H54 (cell line): ENCODE measurements around the gene CACNA1E.

Experiments
- DNase-seq: peaks from one replicate; pipeline ENCODE4 v3.0.0; 2011; ENCODE audit warnings: low spot score, mixed read lengths; ENCODE audit not compliant: insufficient read length
- FAIRE-seq: peaks from 3 replicates; lab custom pipeline; 2011; peaks lifted over from hg19 to GRCh38; lab: Jason Lieb, UNC
- POLR2A ChIP-seq: IDR thresholded peaks from 2 replicates; pipeline ENCODE4 v1.6.1; 2011; ENCODE audit warnings: low read depth, mild to moderate bottlenecking, low read length

CACNA1E gene

GRCh38 chr1:181789395-181789794 is 306.1 kb downstream of the CACNA1E start:
- no peak for TF ChIP-seq POLR2A
- FAIRE-seq (no peak), DNase-seq (no peak)

DNA sequence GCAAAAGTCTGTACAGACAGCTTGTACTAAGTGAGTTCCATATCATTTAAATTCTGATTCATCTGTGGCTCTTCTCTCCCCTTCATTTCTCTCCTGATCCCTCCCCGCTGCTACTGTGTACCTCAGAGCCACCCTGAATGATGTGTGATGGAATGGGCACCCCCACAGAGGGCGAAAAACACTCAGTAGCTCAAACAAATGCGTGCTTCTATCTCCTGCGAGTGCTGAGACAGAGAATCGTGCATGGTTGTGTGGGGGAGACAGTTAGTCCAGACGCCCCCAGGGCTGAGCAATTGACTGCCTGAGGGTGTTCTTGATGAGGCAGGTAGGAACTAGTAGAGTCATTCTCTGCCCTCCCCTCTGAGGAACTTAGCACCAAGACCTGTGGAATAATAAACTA is 308.4 kb downstream of the CACNA1E start:
- no peak for TF ChIP-seq POLR2A
- no peak for FAIRE-seq
- DNase-seq: no peak

DNA sequence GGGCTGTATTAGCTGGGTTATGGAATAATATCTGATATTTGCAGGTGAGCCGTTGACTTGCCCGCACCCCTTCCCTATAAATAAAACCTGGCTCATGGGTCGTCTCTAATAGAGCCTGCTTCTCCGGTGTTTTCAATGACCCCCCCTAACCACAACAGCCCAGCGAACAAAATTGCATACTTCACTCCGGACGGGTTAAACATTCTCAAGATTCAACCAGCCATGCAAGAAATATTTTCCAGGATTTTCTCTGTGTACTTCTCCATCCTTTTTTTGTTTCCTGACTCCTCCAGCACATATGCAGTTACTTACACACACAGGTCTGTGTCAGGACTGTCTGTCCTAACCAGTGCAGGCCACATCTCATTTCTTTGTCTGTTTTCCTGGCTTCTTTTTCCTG is 310.5 kb downstream of the CACNA1E start:
- TF ChIP-seq POLR2A: no peak
- no peak for FAIRE-seq
- DNase-seq: no peak

- FAIRE-seq (no peak), DNase-seq (no peak)
- no peak for TF ChIP-seq POLR2A
Measured at GRCh38 chr1:181794332-181794731, 311.0 kb downstream of the CACNA1E start.

DNA sequence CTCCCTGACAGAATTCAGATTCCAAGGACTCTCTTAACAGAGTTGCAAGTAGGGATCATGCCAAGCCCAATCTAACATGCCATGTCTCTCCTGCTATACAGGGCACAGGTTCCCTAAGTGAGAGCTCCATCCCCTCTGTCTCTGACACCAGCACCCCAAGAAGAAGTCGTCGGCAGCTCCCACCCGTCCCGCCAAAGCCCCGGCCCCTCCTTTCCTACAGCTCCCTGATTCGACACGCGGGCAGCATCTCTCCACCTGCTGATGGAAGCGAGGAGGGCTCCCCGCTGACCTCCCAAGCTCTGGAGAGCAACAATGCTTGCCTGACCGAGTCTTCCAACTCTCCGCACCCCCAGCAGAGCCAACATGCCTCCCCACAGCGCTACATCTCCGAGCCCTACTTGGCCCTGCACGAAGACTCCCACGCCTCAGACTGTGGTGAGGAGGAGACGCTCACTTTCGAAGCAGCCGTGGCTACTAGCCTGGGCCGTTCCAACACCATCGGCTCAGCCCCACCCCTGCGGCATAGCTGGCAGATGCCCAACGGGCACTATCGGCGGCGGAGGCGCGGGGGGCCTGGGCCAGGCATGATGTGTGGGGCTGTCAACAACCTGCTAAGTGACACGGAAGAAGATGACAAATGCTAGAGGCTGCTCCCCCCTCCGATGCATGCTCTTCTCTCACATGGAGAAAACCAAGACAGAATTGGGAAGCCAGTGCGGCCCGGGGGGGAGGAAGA is 315.0 kb downstream of the CACNA1E start:
- FAIRE-seq (no peak), DNase-seq (no peak)
- TF ChIP-seq POLR2A: no peak

DNA sequence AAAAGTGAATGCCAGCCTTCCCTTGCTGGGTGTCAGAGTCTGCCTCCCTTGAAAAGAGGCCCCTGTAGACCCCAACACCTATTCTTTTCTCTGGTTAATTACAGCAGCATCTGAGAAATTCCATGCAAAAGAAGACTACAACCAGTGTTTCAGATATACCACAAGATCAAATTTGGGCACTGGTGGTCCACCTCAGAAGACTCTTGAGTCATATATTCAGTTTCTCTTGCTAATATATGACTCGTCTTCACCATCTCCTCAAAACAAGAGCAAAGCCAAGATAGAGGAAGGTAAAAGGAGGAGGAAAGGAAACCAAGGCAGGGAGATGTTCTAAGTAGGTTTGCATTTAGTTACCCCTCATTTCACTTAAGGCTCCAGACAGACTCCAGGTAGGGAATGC is 318.3 kb downstream of the CACNA1E start:
- FAIRE-seq: no peak
- no peak for TF ChIP-seq POLR2A

GRCh38 chr1:181802466-181802865 is 319.1 kb downstream of the CACNA1E start:
- DNase-seq (no peak), FAIRE-seq (no peak)
- no peak for TF ChIP-seq POLR2A

More for the DNA sequence above, 318.3 kb downstream of the CACNA1E start:
- no peak for DNase-seq

DNA sequence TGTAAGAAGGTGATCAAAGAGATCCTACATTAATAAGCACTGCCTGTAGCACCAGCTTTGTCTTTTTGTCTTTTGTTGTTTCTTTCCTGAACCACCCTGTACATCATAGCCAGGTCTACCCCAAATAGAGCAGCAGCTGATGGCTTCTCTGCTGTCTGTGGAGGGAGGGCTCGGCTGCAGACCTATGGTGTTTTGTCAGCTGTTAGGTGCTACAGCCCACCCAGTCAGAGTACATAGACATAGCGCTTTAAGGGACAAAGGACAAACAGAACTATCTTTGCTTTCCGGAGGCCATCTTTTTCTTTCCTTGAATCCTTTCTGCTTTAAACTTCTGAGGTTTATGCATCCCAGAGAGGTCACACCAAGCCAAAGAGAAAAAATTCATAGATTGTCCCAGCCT is 320.1 kb downstream of the CACNA1E start:
- TF ChIP-seq POLR2A: no peak
- no peak for DNase-seq
- no peak for FAIRE-seq

GRCh38 chr1:181804989-181805388 is 321.7 kb downstream of the CACNA1E start:
- DNase-seq: no peak
- FAIRE-seq: no peak
- TF ChIP-seq POLR2A: no peak

- DNase-seq (no peak), FAIRE-seq (no peak)
- TF ChIP-seq POLR2A: no peak
Measured at GRCh38 chr1:181806746-181807145, 323.4 kb downstream of the CACNA1E start.

- no peak for FAIRE-seq
Measured at GRCh38 chr1:181807251-181807650, 323.9 kb downstream of the CACNA1E start.

GRCh38 chr1:181809991-181810545 is 326.8 kb downstream of the CACNA1E start:
- no peak for TF ChIP-seq POLR2A
- no peak for FAIRE-seq

More at GRCh38 chr1:181807251-181807650, 323.9 kb downstream of the CACNA1E start:
- no peak for TF ChIP-seq POLR2A
- no peak for DNase-seq

DNA sequence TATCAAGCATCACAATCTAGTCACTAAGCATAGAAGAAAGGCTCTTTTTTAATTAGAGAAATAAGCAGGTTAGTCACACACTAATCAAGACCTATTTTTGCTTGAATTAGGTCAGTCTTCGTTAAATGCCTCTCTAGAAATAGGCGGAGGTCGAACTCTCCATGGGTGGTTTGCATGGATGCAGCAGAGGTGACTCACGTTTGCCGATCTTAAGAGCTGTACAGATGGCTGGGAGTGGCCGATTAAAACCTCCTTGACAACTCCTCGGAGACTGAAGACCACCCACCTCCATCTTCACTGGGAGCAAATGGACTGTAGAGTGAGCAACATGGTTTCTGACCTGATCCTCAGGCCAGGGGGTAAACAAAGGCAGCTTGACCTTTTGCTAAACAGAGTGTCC is 328.9 kb downstream of the CACNA1E start:
- DNase-seq (no peak), FAIRE-seq (no peak)
- TF ChIP-seq POLR2A: no peak

More at GRCh38 chr1:181809991-181810545, 326.8 kb downstream of the CACNA1E start:
- no peak for DNase-seq

- DNase-seq: no peak
- no peak for FAIRE-seq
- TF ChIP-seq POLR2A: no peak
Measured at GRCh38 chr1:181813266-181813665, 329.9 kb downstream of the CACNA1E start.

- no peak for DNase-seq
Measured at GRCh38 chr1:181816608-181817007, 333.3 kb downstream of the CACNA1E start.

More at GRCh38 chr1:181816608-181817007, 333.3 kb downstream of the CACNA1E start:
- no peak for FAIRE-seq
- no peak for TF ChIP-seq POLR2A
